PFSK-1 (cell line): ENCODE measurements around the gene HLA-A.

Experiments used
- POLR2AphosphoS5 ChIP-seq: IDR thresholded peaks from 2 replicates; pipeline ENCODE4 v1.6.1; 2012; ENCODE audit warnings: low read depth, mild to moderate bottlenecking, control low read depth, low read length, moderate library complexity
- REST ChIP-seq, 2 experiments: IDR thresholded peaks; 2 replicates each; pipeline versions ENCODE4 v1.6.1 to v1.8.0; 2011 to 2012; ENCODE audit warnings: low read depth in 2 of 2, low read length in 2 of 2, control low read depth in 1 of 2, inconsistent platforms in 1 of 2, mild to moderate bottlenecking in 1 of 2, moderate library complexity in 1 of 2; ENCODE audit not compliant: insufficient read depth in 1 of 2
- SIN3A ChIP-seq: IDR thresholded peaks from 2 replicates; pipeline ENCODE4 v1.6.1; 2012; ENCODE audit warnings: mild to moderate bottlenecking, low read length, moderate library complexity, borderline replicate concordance; ENCODE audit not compliant: insufficient read depth
- TAF1 ChIP-seq: IDR thresholded peaks from 2 replicates; pipeline ENCODE4 v1.6.1; 2012; ENCODE audit warnings: low read length, control low read depth, borderline replicate concordance; ENCODE audit not compliant: insufficient read depth

- TF ChIP-seq REST (IDR thresholded peaks at IDR 0.05; ENCODE audit: insufficient read depth in 1 of 2, low read depth in 2 of 2, low read length in 2 of 2) (no peak), POLR2AphosphoS5 (no peak), SIN3A (no peak), TAF1 (no peak)
These were observed 39.8 kb downstream of the HLA-A start for GRCh38 chr6:29982097-29982496.
